ENCODE results near the gene KLHL33.
"Not testable (repeated sequence)": the region's sequence is repeated elsewhere in the genome, so short reads cannot be mapped to it uniquely, and the experiment has no call there.

The KLHL33 gene

GRCh38 chr14:20446889-20447288, 10.9 kb upstream of the KLHL33 start:
- DNase-seq: no peak

GRCh38 chr14:20443650-20444049, 7.7 kb upstream of the KLHL33 start:
- DNase-seq: not testable (repeated sequence)

DNA sequence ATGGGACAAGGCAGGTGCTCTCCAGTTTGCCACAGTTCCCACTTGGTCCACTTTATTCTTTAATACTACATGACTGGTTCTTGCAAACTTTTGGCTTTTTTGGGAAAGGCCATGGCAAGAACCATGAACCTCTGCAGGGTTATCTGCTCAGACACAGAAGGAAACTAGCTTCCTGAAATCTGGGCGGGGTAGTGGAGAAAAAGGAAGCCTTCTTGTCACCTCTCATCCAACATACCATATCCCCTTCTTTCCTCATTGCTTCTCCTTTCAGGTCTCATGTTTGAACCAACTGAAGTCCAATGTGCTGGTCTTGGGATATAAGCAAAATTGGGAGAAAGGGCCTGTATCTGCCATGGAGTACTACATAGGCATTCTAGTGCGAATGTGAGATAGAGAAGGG, 5.5 kb upstream of the KLHL33 start:
- no peak for DNase-seq

- peak; percentile 14 for DNase-seq
Measured at GRCh38 chr14:20440882-20441281, 4.9 kb upstream of the KLHL33 start.

DNA sequence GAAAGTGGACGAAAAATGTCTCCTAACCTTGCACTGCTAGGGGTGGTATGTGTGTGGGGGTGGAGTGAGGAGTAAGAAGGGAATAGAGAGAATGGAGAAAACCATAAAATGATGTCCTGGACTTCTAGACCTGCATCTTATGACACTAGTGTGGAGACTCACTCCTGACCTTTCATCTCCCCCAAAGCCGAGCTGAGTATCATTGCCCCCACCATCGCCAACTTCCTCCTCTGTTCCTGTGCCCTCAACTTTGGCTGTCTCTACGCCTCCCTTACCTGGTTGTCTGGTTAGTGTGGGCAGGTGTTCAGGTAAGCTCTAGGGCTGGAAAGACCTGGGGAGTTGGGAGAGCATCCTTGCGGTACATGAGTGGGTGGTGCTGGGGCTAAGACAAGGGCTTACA, 4.5 kb upstream of the KLHL33 start:
- no peak for DNase-seq

DNA sequence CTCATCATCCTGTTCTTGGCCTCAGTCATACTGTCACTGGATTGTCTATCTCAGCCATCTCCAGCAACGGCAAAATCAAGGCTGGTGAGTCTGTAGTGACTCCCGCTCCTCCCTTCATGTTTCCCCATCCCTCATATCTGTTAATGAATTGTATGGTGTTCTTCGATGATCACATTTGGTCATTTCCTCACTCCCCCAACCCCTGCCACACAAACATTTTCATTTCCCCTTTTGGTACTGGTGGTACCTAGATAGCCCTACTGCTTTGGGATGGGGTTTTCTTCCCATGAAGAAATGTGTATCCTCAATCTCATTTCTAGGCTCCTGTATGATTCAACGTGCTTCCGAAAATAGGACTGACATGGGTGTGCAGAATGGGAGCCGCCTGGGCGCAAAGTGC, 2.7 kb upstream of the KLHL33 start:
- DNase-seq: no peak

GRCh38 chr14:20436363-20436755, 393 bp upstream of the KLHL33 start:
- no peak for DNase-seq

DNA sequence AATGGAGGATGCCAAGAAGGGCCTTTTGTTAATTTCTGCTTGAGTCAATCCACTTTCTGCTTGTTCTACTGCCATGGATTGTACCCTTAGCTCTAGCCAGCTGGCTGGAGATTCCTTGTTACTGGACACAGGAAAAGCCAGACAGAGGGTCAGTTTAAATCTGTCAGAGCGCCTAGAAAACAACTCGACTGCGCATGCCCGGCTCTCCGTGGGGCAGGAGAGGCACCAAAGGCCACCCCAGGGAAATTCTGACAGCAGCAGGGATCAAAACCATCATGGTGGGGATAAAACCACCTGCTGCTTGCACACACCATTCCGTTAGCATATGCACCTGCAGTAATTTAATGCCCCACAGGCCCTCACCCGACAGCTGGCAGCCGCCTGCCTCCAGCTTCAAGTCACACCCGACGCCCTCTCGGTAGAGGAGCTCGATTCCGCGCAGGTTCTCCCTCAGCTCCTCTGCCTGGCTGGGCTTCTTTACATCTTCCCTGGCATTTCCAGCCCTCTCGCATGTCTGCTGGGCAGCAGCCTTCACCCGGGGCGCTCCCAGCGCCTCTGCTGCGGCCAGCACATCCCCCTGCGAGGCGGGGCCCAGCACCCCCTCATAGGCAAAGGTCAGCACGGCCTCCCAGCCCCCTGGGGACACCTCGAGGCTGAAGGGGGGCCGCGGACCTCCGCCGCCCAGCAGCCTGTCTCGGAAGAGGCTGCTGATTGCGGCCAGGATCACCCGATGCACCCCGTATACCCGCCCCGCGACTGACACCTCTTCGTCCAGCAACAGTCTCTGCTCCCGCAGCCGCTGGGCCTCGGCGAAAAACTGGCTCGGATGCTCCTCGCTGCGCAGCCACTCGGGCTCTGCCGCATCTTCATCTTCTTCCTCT, 1.0 kb downstream of the KLHL33 start:
- no peak for DNase-seq

DNA sequence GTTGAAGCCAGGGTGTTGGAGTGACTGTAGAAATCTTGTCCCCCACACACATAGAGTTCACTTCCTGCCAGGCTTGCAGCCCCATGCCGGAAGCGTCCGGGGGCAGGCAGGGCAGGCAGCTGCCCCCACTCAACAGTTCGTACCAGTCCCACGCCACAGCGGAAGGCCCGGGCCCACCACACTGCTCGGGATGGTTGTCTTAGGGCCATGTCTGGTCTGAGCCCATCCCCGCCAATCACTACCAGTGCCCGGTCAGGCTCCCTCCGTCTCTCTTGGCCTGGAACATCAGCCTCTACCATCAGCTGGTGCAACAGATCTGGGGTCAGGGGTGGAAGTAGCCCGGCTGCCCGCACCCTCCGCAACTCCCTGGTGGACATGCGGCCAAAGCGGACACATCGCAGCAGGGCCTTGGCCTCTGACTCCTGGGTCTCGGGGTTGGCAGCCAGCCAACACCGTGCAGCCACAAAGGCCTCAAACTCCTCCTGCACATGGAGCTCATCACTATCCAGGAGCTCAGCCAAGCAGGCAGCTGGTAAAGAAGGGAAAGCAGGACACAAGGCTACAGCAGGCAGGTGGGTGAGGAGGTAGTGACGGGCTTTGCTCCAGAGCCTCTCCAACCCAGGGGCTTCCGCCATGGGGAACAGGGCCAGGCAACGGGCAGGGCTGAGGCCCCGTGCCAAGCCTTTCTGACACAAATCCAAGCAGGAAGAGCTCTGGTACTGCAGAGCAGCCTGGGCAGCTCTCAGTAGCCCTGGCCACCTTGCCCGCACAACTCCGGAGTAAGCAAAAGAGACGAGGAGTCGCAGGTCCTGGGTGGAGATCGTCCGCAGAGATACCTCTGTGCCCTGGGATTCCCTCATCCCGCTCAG, 5.9 kb downstream of the KLHL33 start:
- DNase-seq: no peak

GRCh38 chr14:20428802-20429201, 7.2 kb downstream of the KLHL33 start:
- DNase-seq: no peak

DNA sequence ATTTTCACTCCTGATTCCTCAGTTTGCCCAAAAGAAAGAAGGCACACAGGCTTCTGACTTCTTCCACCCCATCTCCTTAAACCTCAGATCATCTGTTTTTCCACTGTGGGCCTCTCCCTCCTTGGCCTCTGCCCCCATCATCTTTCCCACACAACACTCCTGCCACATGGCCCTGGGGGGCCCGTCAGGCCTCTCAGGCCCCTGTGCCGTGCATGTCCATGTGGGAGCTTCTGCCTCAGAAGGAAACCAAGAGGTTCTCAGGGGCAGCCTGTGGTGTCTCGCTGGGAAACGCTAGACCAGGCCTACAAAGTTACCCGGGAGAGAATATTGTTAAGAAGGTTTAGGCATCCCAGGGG, 8.0 kb downstream of the KLHL33 start:
- DNase-seq: no peak

DNA sequence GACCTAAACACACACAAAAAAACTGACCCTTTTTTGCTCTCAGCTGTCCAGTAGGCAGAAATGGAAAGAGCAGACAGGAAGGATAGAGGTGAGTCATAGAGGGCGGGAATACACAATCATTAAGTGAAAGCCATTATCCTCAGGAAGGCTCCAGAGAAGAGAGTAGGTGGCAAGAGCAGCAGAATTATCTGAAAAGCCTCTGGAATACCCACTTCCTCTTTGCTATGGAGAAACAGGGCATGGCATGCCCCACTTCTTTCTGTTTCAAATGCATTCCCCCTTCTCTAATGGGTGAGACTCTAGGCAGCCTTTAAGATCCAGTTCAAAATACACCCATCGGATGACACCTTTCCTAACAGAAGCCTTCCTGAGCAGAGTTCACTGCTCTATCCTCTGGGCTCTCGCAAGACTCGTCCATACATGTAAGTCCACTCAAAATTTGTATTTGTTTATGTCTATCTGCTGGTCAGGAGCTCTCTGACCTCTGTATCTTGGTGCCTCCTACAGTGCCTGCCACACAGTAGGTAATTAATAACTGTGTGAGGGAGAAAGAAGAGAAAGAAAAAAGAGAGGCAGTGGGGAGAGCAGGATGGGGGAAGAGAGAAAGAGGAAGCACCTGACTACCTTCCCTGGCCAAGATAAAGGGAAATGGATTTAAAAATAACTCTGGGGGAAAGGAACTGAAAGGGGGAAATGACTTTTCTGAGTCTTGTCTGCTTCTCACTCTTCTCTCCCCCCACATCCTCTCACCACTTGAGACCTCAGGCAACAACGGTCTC, 8.5 kb downstream of the KLHL33 start:
- no peak for DNase-seq

DNA sequence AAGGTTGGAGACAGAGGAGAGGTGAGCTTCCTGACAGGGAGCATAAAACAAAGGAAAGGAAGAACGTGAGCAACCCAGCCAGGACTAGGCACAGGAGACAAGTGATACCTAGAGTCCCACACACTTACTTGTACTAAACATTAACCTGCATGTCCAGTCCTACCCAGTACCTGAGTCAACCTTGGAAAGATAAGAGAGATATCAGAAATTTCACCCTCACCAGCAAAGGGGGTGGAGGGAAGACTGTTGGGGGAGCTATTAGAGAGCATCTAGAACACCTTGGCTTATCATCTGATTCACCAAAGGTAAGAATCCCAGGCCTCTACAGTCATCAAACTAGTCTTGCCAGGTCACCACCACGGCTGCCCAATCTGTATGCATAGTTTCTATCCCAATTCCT, 11.1 kb downstream of the KLHL33 start:
- DNase-seq: no peak

DNA sequence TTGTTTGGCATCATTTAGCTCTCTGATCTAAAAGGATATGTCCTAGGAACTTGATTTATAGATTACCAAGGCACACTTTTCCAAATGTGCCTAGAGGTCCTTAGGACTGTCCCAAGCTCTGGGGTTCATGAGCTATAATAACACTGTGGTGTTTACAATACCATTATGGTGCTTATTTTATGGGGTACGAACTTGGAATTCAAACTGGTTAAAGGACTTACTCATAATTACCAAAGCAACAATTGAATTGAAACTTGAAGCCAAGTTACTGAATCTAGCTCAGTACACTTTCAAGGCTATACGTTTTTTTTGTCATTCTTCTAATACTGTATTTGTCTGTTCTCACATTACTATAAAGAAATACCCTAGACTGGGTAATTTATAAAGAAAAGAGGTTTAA, 13.1 kb downstream of the KLHL33 start:
- DNase-seq: no peak

GRCh38 chr14:20421267-20421666, 14.7 kb downstream of the KLHL33 start:
- no peak for DNase-seq

DNA sequence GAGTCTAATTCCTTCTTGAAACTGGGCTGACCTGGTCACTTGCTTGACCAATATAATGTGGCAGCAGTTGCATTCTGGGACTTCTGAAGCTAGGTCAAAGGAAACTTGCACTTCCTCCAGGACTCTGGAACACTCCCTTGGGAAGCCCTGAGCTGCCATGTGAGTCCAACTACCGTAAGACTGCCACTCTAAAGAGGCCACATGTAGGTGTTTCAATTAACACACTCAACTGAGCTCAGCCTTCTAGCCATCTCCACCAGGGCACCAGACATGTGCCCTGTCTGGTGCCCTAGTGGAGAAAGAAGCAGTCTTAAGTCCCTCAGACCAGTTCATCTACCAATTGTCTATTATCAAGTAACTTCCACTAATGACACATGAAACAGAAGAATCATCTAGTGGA, 16.5 kb downstream of the KLHL33 start:
- no peak for DNase-seq

- no peak for DNase-seq
Measured at GRCh38 chr14:20418501-20418909, 17.5 kb downstream of the KLHL33 start.

DNA sequence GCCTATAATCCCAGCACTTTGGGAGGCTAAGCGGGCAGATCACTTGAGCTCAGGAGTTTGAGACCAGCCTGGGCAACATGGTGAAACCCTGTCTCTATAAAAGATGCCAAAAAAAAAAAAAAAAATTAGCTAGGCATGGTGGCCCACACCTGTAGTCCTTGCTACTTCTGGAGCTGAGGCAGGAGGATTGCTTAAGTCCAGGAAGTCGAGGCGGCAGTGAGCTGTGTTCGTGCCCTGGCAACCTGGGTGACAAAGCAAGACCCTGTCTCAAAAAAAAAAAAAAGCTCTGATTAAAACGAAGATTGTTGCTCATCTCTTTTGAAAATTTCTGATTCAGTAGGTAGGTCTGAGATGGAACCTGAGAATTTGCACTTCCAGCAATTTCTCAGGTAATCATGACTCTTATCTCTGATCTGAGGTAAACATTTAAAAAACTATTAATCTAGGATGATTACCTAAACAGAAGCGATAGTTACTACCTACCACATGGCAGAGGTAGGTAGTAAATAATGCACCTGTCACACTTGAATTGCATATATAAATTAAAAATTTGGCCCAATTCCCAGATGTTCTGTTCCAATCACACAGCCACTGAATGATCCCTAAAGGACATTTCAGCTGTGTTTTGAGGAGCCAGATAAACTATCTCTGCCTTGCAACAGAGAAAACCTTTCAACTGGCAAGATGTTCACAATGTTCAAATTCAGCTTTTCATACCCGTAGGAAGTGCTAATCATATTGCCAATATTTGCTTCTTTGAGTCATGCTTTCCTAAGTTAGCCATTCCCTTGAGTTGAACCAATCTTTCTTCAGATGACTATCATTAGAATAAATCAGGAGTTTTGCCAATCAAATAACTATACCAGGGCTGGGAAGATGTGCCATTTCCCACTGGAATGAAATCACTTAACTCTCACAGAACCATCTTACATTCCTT, 18.4 kb downstream of the KLHL33 start:
- no peak for DNase-seq

GRCh38 chr14:20416223-20416622, 19.7 kb downstream of the KLHL33 start:
- DNase-seq: no peak

GRCh38 chr14:20415782-20416206, 20.2 kb downstream of the KLHL33 start:
- peak; percentile 69 for DNase-seq

DNA sequence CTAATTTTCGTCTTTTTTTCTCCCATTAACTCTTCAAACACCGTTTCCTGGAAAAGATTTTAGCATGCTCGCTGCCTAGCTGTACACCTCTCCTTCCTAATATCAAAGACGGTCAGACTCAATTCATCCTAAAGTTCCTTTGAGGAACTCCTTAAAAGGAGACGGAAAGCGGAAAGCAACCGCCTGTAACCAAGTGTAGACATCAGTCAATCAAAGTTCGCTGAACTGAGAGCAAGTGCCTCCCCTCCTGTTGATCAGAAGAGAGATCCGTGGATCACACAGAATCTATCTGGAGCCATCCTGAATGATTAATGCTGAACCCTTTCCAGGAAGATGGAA, 22.3 kb downstream of the KLHL33 start:
- peak; percentile 32 for DNase-seq

Measured in CD4-positive, alpha-beta T cell treated with Interleukin-12 subunit alpha and Interleukin-12 subunit beta, for 1 hour (primary cell).